ENCODE measurements around the gene NDUFA7.
"Not testable (repeated sequence)": the region's sequence is repeated elsewhere in the genome, so short reads cannot be mapped to it uniquely, and the experiment has no call there.

NDUFA7 gene

GRCh38 chr19:8321067-8321985 is at the start of gene NDUFA7, which contains the start of gene RPS28:
Gene NDUFA7, minus strand, starts transcription at chr19:8321375. Its CDS starts 17 bp downstream, at chr19:8321358.
Gene RPS28, plus strand, starts transcription at chr19:8321496. Its CDS starts 35 bp downstream, at chr19:8321531.
- DNase-seq, result peak; percentile 90

GRCh38 chr19:8370176-8371010 is 49.2 kb upstream of the NDUFA7 start:
- no peak for DNase-seq

DNA sequence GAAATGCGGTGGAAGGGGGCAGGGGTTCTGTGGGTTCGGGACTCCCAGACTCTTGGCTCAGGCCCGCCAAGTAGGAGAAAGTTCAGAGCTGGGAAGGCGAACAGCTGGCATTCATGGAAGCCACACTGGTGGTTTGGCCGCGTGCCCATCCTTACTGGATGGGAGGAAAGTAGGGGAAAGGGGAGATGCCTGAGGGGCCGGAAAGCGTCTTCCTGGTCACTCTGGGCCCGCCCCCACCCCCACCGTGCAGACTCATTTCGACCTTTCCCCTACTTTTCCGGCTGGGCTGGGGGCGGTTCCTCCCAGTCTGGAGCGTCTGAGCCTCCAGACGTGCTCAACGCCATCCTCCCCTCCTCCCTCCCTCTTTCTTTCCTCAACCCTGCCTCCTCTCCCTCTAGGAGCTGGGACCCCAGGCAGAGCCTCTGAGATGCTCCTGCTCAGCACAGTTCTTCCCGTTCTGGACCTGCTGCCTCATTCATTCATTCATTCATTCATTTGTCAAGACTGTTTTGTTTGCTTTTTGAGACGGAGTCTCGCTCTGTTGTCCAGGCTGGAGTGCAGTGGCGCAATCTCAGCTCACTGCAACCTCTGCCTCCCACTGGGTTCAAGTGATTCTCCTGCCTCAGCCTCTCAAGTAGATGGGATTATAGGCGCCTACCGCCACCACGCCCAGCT is 46.3 kb upstream of the NDUFA7 start:
- peak; percentile 20 for DNase-seq

- DNase-seq, result no peak
Observed at GRCh38 chr19:8366961-8367326, 45.8 kb upstream of the NDUFA7 start.

DNA sequence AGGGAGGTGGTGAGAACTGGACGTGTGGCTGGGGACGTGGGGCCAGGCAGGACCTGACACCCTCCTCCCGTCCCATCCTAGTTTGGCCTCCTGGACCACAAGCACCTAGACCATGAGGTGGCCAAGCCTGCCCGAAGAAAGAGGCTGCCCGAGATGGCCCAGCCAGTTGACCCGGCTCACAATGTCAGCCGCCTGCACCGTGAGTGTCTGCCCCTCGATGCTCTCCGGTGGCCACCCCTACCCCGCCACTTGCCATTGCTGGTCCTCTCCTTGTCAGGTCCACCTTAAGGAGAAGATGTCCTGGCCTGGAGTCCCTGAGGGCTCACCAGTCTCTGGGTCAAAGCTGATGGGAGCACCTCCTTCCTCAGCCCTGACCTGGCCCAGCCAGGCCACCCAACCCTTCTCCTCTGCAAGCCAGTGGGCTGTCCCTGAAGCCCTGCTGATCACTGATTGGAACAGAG is 45.0 kb upstream of the NDUFA7 start:
- DNase-seq, result no peak

- DNase-seq, result peak; percentile 28
Observed at GRCh38 chr19:8363803-8364771, 42.9 kb upstream of the NDUFA7 start, which contains the start of gene ANGPTL4. Gene ANGPTL4, plus strand, starts transcription at chr19:8364155. Its CDS starts 167 bp downstream, at chr19:8364322.

GRCh38 chr19:8361921-8362793 is 41.0 kb upstream of the NDUFA7 start:
- DNase-seq, result peak; percentile 11

- DNase-seq, result no peak
Observed at GRCh38 chr19:8360196-8360595, 39.0 kb upstream of the NDUFA7 start.

- no peak for DNase-seq
Observed at GRCh38 chr19:8358948-8359347, 37.8 kb upstream of the NDUFA7 start.

GRCh38 chr19:8357007-8357521 is 35.9 kb upstream of the NDUFA7 start:
- DNase-seq, result peak; percentile 21

DNA sequence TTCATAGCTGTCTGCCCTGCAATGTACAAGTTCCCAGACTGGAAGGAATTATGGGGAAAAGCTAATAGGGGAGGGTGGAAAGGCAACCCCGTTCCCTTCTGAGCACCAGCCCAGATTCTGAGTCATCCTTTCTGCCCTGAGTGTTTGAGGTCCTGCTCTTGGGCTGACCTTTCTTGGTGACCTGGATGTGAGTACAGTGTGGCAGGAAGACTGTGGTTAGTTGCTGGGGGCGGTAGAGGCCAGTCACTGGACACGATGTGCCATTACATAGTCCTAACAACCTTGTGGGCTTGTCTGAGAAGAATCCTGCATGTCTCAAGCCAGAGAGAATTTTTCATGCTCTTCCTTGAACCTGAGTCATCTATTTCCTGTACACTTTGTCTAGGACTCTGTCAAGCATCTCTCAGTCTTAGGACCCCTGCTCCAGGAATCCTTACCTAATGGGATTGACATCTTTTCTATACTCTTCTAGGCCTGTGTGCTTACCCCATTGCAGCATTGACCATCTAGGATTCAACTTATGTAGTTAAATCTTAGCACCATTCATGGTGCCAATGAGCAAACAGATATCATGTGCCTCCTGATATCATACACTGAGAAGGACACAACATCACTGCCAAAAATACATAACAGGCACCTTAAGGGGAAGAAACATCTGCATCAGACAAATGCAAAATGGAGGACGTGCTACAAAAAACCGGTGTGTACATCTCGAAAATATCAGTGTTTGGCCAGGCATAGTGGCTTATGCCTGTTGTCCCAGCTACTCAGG is 34.6 kb upstream of the NDUFA7 start:
- no peak for DNase-seq

DNA sequence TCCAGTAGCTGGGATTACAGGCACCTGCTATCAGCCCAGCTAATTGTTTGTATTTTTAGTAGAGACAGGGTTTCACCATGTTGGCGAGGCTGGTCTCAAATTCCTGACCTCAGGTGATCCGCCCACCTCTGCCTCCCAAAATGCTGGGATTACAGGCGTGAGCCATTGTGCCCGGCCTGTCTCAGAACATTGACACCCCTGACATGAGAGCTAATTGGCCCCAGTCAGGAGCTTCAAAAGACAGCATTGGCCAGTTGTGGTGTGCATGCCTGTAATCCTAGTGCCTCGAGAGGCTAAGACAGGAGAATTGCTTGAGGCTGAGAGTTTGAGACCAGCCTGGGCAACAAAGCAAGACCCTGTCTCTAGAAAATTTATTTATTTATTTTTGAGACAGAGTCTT is 31.7 kb upstream of the NDUFA7 start:
- DNase-seq, result not testable (repeated sequence)

- DNase-seq, result no peak
Observed at GRCh38 chr19:8352134-8352827, 31.1 kb upstream of the NDUFA7 start.

GRCh38 chr19:8349629-8350372 is 28.6 kb upstream of the NDUFA7 start:
- not testable (repeated sequence) for DNase-seq

DNA sequence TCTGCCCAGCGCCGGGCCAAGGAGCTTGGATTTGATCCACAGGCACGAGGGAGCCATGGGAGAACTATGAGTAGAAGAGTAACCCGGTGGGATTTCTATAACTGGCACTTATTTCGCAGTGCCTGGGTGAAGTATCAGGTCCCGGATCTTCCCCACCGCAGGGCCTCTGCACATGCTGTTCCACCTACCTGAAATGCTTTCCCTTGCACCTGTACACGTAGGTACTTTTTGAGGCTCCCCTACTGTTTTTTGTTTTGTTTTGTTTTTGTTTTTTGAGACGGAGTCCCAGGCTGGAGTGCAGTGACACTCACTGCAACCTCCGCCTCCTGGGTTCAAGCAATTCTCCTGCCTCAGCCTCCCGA is 22.3 kb upstream of the NDUFA7 start:
- DNase-seq, result no peak

DNA sequence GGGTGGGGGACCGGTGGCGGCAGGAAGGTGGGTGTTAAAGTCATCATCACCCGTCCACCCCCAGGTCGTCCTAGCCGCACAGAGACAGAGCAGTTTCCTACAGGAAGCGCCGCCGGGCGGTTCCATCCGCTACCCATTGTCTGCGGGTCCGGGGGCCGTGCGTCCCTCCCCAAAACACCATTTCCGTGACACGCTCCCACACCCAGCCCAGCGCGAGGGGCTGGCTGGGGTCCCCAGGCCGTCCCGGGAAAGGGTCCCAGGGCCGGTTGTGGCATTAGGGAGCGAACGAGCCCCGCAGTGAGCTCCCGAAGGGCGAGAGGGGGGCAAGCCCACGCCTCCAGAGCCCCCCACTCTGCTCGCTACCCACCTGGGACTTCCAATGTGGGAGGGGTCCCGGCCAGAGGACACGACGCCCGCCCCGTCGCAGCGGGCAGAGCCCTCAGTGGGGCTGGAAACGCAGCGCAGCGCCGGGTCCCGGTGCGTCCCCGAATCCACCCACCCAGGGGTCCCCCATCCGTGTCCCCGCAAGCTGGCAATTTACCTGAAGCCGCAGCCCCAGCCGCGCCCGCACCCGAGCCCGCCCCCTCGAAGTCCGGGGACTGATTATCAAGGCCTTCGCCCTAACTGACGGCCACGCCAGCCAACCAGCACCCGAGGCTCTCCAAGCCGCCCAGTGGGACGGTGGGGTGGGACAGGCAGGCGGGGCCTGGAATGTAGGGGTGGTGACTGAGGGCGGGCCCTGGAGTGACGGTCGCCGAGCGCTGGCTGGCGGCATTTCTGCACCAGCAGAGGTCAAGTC is 21.7 kb upstream of the NDUFA7 start, which contains the start of gene KANK3:
Gene KANK3, minus strand, starts transcription at position 579 of the 799 bp plus-strand sequence. CDS start 5,434 bp downstream, outside the sequence.
- DNase-seq, result peak; percentile 89

DNA sequence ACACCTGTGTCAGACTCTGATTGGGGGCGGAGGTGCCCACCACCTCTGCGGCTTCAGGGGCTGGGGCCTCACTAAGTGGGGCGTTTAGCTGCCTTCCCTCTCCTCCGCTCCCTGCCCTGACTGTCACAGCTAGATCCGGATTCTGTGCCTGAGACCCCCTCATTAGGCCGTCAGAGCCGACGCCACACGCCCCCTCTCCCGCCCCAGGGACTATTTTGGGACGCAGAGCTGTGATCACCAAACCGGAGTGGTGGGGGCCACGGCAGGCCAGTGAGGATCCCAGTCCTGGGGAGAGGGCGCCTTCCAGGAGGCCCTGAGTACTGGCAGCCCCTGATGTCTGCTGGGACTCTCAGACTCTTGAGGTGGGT is 21.1 kb upstream of the NDUFA7 start:
- DNase-seq, result no peak
